ENCODE measurements around the gene LSM11. TPM values are rescaled to one million over a fixed set of nuclear protein-coding genes. Genes with fewer than 3 reads are reported as not detected.

LSM11 gene
- total RNA-seq, 1 donor from 2014 or later: 90.1 TPM

- no peak for FAIRE-seq
- no peak for DNase-seq (ENCODE audit: low spot score in 2 of 2)
These were observed 22.9 kb downstream of the LSM11 start for GRCh38 chr5:157766442-157766841.

DNA sequence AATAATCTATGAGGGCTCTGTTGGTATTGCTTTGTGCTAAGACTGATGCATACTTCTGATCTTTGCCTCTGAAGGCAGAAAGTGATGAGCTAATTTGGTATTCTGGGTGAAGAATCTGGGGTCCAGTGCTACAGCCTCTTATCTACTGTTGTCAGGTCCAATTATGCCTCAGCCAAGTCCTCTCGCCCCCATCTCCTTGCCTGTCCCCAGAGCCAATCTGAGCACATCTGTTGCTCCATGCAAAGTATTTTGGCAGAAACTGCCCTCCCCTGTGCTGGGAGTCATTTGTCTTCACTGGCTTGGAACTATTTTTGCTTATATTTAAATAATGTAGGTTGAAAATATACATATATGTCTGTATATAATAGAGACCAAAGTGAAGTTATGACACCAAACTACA lies 23.4 kb downstream of the LSM11 start:
- no peak for FAIRE-seq
- DNase-seq (ENCODE audit: low spot score in 2 of 2): no peak

- FAIRE-seq (no peak), DNase-seq (ENCODE audit: low spot score in 2 of 2) (no peak)
These were observed 24.2 kb downstream of the LSM11 start for GRCh38 chr5:157767689-157768088.

DNA sequence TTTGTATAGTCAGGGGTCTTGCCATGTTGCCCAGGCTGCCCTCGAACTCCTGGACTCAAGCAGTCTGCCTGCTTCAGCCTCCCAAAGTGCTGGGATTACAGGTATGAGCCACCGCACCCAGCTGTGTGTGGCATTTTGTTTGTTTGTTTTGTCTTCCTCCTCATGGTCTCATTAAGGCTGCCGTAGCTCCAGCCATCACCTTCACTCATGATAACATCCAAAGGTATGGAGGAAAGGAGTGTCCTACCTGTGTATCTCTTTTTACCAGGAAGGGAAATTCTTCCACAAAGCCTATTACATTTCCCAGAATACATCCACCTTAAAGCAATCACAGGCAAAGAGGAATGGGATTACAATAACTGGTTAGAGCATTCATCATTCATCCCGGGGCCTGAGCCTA lies 27.2 kb downstream of the LSM11 start:
- DNase-seq (ENCODE audit: low spot score in 2 of 2) (no peak), FAIRE-seq (no peak)

DNA sequence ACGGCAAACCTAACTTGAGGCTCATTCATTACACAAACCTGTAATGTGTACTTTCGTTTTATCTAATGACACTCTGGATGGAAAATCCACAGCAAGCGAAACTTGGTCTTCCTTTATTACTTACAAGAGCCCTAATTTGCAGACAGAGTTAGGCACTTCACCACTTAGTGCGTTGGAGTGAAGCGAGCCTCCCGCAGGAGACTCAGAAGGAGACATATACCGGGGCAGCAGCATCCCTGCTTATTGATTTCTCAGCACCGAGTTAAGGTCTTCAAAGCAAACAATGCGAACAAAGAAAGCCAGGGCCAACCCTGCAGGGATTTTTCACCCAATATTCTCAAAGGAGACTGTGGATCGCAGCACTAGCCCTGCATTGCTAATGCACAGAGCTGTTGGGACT lies 28.6 kb downstream of the LSM11 start:
- DNase-seq (ENCODE audit: low spot score in 2 of 2): no peak
- FAIRE-seq: no peak

GRCh38 chr5:157778121-157778805 lies 34.8 kb downstream of the LSM11 start:
- no peak for DNase-seq (ENCODE audit: low spot score in 2 of 2)
- FAIRE-seq: no peak

DNA sequence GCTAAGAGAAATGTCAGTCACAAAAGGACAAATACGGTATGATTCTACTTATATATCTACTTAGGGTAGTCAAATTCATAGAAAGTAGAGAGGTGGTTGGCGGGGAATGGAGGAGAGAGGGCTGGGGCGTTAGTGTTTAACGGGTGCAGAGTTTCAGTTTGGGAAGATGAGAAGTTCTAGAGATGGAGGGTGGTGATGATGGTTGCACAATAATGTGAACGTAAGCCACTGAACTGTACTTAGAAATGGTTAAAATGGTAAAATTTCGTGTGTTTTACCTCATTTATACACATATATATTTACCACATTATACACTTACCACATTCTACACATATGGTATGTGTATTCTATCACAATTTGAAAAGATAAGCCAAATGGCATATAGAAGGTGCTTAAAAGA lies 35.7 kb downstream of the LSM11 start:
- DNase-seq (ENCODE audit: low spot score in 2 of 2): no peak
- FAIRE-seq: no peak

DNA sequence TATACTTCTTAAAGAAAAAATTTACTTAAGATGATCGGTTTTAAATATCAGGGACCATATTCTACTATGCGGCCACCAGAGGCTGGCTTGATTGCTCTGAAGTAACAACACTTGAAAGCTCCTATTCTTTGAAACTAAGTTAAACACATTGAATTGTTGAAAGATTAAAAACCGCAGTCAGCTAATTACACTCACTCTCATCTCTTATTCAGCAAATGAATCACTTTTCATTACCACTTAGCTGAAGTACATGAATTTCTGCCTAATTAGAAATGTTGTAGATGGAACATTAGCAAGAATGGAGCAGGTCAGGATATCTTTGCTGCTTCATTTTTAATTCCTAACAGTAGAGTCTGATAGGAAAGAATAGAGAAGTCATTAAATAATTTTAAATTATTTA lies 42.3 kb downstream of the LSM11 start:
- DNase-seq (ENCODE audit: low spot score in 2 of 2): no peak

DNA sequence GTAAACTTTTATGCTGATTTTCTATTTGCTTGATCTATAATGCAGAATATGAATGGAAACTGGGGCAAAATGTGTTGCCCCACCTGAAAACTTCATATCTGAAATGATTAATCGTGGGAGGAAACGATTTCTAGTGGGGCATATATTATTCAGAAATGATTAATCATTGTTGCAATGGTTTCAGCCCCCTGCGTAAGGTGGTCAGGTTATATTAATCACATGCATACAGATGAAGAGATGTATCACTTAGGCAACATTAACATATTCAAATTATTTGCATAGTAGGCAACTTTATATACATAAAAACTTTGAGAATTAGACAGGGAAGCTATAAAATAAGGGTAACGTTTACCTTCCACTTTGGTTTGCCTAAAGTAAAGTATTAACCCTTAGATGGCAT lies 49.8 kb downstream of the LSM11 start:
- no peak for FAIRE-seq

More for the DNA sequence above, 42.3 kb downstream of the LSM11 start:
- FAIRE-seq: no peak

DNA sequence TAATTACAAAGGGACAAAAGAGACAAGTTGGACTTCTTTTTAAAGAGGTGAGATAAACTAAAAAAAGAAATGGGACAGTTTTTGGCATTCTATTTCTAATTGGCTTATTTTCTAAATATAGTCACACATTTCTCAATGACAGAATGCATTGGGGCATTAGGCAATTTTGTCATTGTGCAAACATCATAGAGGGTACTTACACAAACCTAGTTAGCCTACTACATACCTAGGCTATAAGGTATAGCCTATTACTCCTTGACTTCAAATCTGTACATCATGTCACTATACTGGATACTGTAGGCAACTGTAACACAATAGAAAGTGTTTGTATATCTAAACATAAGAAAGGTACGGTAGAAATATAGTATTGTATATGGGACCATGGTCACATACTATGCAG lies 56.1 kb downstream of the LSM11 start:
- DNase-seq (ENCODE audit: low spot score in 2 of 2) (no peak), FAIRE-seq (no peak)

More for the DNA sequence above, 49.8 kb downstream of the LSM11 start:
- DNase-seq (ENCODE audit: low spot score in 2 of 2): no peak

DNA sequence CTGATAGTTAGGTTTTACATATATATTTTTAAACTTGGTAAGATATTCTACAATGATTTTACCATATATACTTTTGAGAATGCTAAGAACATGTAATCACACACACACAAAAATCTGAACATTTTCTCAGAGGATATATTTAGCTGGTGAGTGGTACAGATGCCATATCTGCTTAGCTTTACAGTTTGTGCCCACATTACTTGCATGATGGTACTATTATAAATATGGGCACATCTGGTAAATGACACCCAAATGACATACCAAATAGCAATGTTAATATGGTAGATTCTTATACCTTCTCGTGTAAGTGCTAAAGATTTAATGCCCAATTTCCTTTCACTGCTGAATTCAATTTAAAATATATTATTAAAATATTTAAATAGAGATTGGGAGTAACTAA lies 56.6 kb downstream of the LSM11 start:
- FAIRE-seq (no peak), DNase-seq (ENCODE audit: low spot score in 2 of 2) (no peak)

- no peak for FAIRE-seq
- no peak for DNase-seq (ENCODE audit: low spot score in 2 of 2)
These were observed 59.2 kb downstream of the LSM11 start for GRCh38 chr5:157802736-157803135.

DNA sequence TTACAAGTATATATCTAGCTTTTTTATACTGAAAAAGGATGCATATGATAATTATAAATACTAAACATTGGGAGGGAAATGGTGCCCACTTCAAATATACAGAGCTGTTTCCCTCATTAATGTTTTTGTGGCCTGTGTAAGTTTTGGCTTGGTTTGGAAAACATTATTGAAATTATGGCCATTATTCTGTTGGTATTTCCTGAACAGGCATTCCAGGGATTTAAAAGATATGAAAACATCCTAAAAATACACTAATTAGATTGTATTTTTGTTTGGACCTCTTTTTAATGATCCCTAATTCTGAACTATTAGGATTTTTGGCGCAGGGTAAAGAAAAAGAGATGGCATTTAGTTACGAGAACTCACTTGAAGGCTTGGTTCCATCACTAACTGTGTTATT lies 64.5 kb downstream of the LSM11 start:
- no peak for DNase-seq (ENCODE audit: low spot score in 2 of 2)
- no peak for FAIRE-seq

Small RNA genes within 50 kb of the gene (small RNA-seq; reads per million reads assigned to genes)
- gene AC026407.1 (not detected), gene RNU6-260P (not detected)

Other genes with a start within 250 kb of the LSM11 start
- gene ADAM19, start 167.9 kb upstream of the LSM11 start, total RNA-seq: 12.6 TPM
- under 0.01 TPM for gene SOX30, start 91.3 kb upstream of the LSM11 start, total RNA-seq
- not detected for gene C5orf52, start 72.2 kb upstream of the LSM11 start, total RNA-seq
- gene THG1L, start 12.3 kb upstream of the LSM11 start, total RNA-seq: 22.8 TPM
- gene CLINT1, start 115.4 kb downstream of the LSM11 start, total RNA-seq: 56.3 TPM